Gastrocnemius medialis (tissue), 4 donors: Measurements from ENCODE around the gene CDH23. TPM values are rescaled to one million over a fixed set of nuclear protein-coding genes. Genes with fewer than 3 reads are reported as not detected.

ENCODE experiments used
- ATAC-seq, 2 donors: fragments of 150-250 bp; one replicate each; pipeline ENCODE4 v1.9.1; 2016
- DNase-seq, 2 donors: peaks; one replicate each; pipeline ENCODE4 v3.0.0-alpha.2; 2019
- H3K27ac ChIP-seq, 4 donors: fragments of 200-600 bp; sonication (generic); 1 replicate in 1 of 4; 2 replicates in 3 of 4; pipeline ENCODE4 v1.5.1; 2016 to 2018; ENCODE audit warnings: mild to moderate bottlenecking in 2 of 4, moderate library complexity in 1 of 4
- H3K27me3 ChIP-seq, 3 donors: fragments of 200-600 bp; sonication (generic) in 2 of 3; 1 replicate in 1 of 3; 2 replicates in 2 of 3; pipeline versions ENCODE4 v1.5.1 to v1.6.0; 2016 to 2019; ENCODE audit warnings: mild to moderate bottlenecking in 1 of 3, moderate library complexity in 1 of 3
- H3K36me3 ChIP-seq, 2 donors: fragments of 200-600 bp; sonication (generic) in 1 of 2; one replicate each; pipeline ENCODE4 v1.5.1; 2017 to 2018
- H3K4me1 ChIP-seq, 2 donors: fragments of 200-600 bp; sonication (generic) in 1 of 2; one replicate each; pipeline ENCODE4 v1.5.1; 2016 to 2017; ENCODE audit warnings: mild to moderate bottlenecking in 2 of 2
- H3K4me3 ChIP-seq, 4 donors: fragments of 200-600 bp; sonication (generic) in 3 of 4; 1 replicate in 1 of 4; 2 replicates in 3 of 4; pipeline ENCODE4 v1.5.1; 2016 to 2019; ENCODE audit warnings: mild to moderate bottlenecking in 2 of 4
- H3K9me3 ChIP-seq, 3 donors: fragments of 200-600 bp; sonication (generic) in 2 of 3; 1 replicate in 1 of 3; 2 replicates in 2 of 3; pipeline ENCODE4 v1.5.1; 2016 to 2019
- CTCF ChIP-seq, 5 experiments: fragments of 450-650 bp in 3 of 5; fragments of 200-600 bp in 2 of 5; sonication (generic) in 2 of 5; IDR thresholded peaks in 4 of 5; conservative IDR thresholded peaks in 1 of 5; 1 replicate in 4 of 5; 2 replicates in 1 of 5; pipeline ENCODE4 v1.5.1; 2016 to 2019; ENCODE audit warnings: antibody characterized with exemption in 5 of 5, mild to moderate bottlenecking in 3 of 5, moderate library complexity in 3 of 5
- POLR2A ChIP-seq, 2 donors: fragments of 450-650 bp; IDR thresholded peaks; one replicate each; pipeline ENCODE4 v1.6.1; 2017; ENCODE audit warnings: antibody characterized with exemption in 2 of 2, mild to moderate bottlenecking in 2 of 2, moderate library complexity in 2 of 2
- in situ Hi-C, 4 donors: fragments of 200-750 bp; cut with MboI; loops; one replicate each; pipeline versions ENCODE4 v1.15.0 to v1.8.0; 2017; ENCODE audit warnings: low sequenced_read_pairs in 4 of 4
- intact Hi-C: fragments of 100-400 bp; cut with DNase I; formaldehyde crosslinking; loops from one replicate; pipeline ENCODE4 v1.15.1; 2023; ENCODE audit warnings: low total_unique reads
- total RNA-seq, 4 donors: library from RNA; depleted of rRNA; stranded (reverse); fragments of >200 nt; gene quantifications; one replicate each; pipeline versions ENCODE4 v1.1.0 to v1.2.3, GENCODE V29; 2016

Gene CDH23
- total RNA-seq, 4 donors from 2014 or later = 0.53 to 1.8 (median 1.2) TPM

DNA sequence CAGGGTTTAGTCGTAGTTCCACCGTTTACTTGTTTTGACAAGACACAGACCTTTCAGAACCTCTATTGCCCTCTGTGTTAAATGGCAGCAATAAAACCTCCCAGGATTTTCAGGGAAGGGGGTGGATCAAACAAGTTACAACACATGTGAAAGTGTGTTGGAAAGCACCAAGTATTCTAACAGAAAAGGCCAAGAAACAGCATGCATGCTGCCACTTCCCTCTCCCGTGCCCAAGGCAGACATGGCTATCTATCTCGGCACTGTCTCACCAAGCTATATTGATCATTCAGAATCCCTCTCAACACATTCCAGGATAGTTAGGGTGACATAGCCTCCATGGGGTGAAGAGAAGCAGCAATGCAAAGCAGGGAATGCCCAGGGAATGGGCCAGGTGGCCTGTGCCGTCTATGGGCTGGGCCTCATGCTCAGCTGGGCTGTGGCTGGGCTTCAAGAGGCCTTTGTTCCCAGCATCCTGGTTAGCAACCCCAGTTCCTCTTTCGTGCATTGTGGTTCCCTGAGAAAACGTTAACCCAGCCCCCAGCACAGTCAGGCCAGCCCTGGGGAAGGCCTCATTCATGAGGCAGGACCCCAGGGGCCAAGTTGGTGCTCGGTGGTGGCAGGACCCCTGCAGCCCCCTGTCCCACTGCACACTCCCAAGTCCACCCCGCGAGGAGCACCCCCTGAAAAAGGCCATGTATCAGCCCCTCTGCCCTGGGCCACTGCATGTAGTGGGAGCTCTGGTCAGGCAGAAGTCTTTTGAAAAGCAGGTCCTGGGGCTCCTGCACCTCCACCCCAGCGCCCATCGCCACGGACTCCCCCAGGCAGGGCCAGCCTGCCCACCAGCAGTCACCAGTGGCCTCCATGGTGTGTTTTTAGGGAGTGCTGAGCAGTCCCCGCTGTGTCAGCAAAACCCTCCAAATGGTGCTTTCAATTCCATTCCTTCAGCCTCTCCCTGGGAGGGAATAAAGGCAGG, 351.1 kb downstream of the CDH23 start:
- DNase-seq = no peak

GRCh38 chr10:71748671-71749191, 352.0 kb downstream of the CDH23 start:
- TF ChIP-seq POLR2A (IDR thresholded peaks at IDR 0.05) (peak; percentile 13 to 15), CTCF (IDR thresholded peaks at IDR 0.05 in 4 of 5, conservative IDR thresholded peaks at IDR 0.05 in 1 of 5) (no peak)
- Histone ChIP-seq H3K4me1 (peaks cover 26 to 46% of the 10 kb centered on the region in 2 donors), H3K27me3 (no peaks in the 10 kb centered on the region), H3K4me3 (no peak overlapping the region), H3K27ac (peak overlapping the region; percentile 52 to 72 (median 64)), H3K36me3 (no peaks in the 10 kb centered on the region), H3K9me3 (no peaks in the 10 kb centered on the region)
- DNase-seq (peak in 1 of 2 donors; percentile 64), ATAC-seq (peak; percentile 16 to 42)
- in situ Hi-C loops (no loop called here), intact Hi-C loops (no loop called here)

More for the DNA sequence above, 351.1 kb downstream of the CDH23 start:
- Histone ChIP-seq H3K4me1 (peaks cover 26 to 46% of the 10 kb centered on the region in 2 donors), H3K27me3 (no peaks in the 10 kb centered on the region), H3K36me3 (no peaks in the 10 kb centered on the region), H3K27ac (peak overlapping the region in 3 of 4 donors; percentile 52 to 72 (median 70)), H3K4me3 (no peak overlapping the region), H3K9me3 (no peaks in the 10 kb centered on the region)
- ATAC-seq = no peak
- intact Hi-C loops = no loop called here
- in situ Hi-C loops = no loop called here
- TF ChIP-seq POLR2A (IDR thresholded peaks at IDR 0.05) (no peak), CTCF (IDR thresholded peaks at IDR 0.05 in 4 of 5, conservative IDR thresholded peaks at IDR 0.05 in 1 of 5) (no peak)

DNA sequence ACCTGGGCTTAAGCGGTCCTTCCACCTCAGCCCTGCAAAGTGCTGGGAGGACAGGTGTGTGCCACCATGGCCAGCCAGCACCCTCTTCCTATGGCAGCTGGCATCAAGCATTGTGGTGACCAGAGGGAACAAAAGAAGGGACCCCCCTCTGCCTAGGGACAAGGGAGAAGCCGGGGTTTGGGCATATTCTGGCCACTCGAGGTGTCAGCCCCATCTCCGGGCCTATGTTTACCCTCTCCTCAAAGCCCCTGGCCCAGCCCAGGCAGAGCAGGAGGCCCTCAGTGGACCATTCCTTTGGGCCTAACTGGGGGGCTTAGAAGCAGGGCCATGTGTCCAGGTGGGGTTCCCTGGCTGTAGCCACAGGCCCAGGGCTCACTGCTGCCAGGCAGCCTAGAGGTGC, 352.7 kb downstream of the CDH23 start:
- H3K27ac ChIP-seq = peak overlapping the region; percentile 52 to 72 (median 64)
- DNase-seq (no peak), ATAC-seq (no peak)
- no peak overlapping the region for H3K4me3 ChIP-seq
- in situ Hi-C loops (no loop called here), intact Hi-C loops (no loop called here)
- H3K9me3 ChIP-seq = no peaks in the 10 kb centered on the region
- TF ChIP-seq POLR2A (IDR thresholded peaks at IDR 0.05) = no peak
- no peaks in the 10 kb centered on the region for H3K27me3 ChIP-seq
- H3K36me3 ChIP-seq = no peaks in the 10 kb centered on the region
- H3K4me1 ChIP-seq = peaks cover 32 to 51% of the 10 kb centered on the region in 2 donors

GRCh38 chr10:71750124-71750841, 353.6 kb downstream of the CDH23 start:
- Histone ChIP-seq H3K4me1 (peaks cover 38 to 60% of the 10 kb centered on the region in 2 donors), H3K27ac (peak overlapping the region; percentile 52 to 72 (median 64)), H3K4me3 (no peak overlapping the region), H3K27me3 (no peaks in the 10 kb centered on the region), H3K9me3 (no peaks in the 10 kb centered on the region), H3K36me3 (no peaks in the 10 kb centered on the region)
- DNase-seq = no peak
- peak; percentile 43 for ATAC-seq
- intact Hi-C loops (no loop called here), in situ Hi-C loops (no loop called here)
- no peak for TF ChIP-seq POLR2A (IDR thresholded peaks at IDR 0.05)

- no peak for ATAC-seq
- no peaks in the 10 kb centered on the region for H3K27me3 ChIP-seq
- no peaks in the 10 kb centered on the region for H3K9me3 ChIP-seq
- H3K36me3 ChIP-seq = no peaks in the 10 kb centered on the region
- in situ Hi-C loops = no loop called here
- peak overlapping the region in 3 of 4 donors; percentile 52 to 72 (median 70) for H3K27ac ChIP-seq
- H3K4me1 ChIP-seq = peaks cover 44 to 65% of the 10 kb centered on the region in 2 donors
- TF ChIP-seq CTCF (IDR thresholded peaks at IDR 0.05 in 4 of 5, conservative IDR thresholded peaks at IDR 0.05 in 1 of 5) = no peak
- no peak for TF ChIP-seq POLR2A (IDR thresholded peaks at IDR 0.05)
- intact Hi-C loops = no loop called here
- no peak for DNase-seq
- no peak overlapping the region for H3K4me3 ChIP-seq
These were observed 354.3 kb downstream of the CDH23 start for GRCh38 chr10:71750986-71751385.
